Breast epithelium (tissue), 4 donors: ENCODE data around the gene EXOC3L1. TPM values are rescaled to one million over a fixed set of nuclear protein-coding genes. Genes with fewer than 3 reads are reported as not detected.
A peak's percentile ranks its signal among the peaks of the same experiment; 100 is the strongest.

ENCODE experiments used
- DNase-seq, 2 donors: peaks; one replicate each; pipeline ENCODE4 v3.0.0-alpha.2; 2019; ENCODE audit warnings: low spot score in 2 of 2
- H3K27ac ChIP-seq, 2 donors: fragments of 200-600 bp; sonication (generic) in 1 of 2; one replicate each; pipeline ENCODE4 v1.5.1; 2016 to 2019; ENCODE audit warnings: mild to moderate bottlenecking in 1 of 2
- H3K27me3 ChIP-seq, 2 donors: fragments of 200-600 bp; sonication (generic) in 1 of 2; one replicate each; pipeline versions ENCODE4 v1.5.1 to v1.6.0; 2017 to 2019; ENCODE audit warnings: control low read depth in 1 of 2, mild to moderate bottlenecking in 1 of 2
- H3K36me3 ChIP-seq: fragments of 200-600 bp; one replicate; pipeline ENCODE4 v1.5.1; 2019
- H3K4me1 ChIP-seq, 2 donors: fragments of 200-600 bp; sonication (generic); one replicate each; pipeline ENCODE4 v1.5.1; 2016 to 2019; ENCODE audit warnings: control low read depth in 1 of 2
- H3K4me3 ChIP-seq, 3 donors: fragments of 200-600 bp; sonication (generic); 1 replicate in 2 of 3; 2 replicates in 1 of 3; pipeline ENCODE4 v1.5.1; 2016 to 2019; ENCODE audit warnings: mild to moderate bottlenecking in 3 of 3, moderate library complexity in 2 of 3
- H3K9me3 ChIP-seq, 2 donors: fragments of 200-600 bp; sonication (generic) in 1 of 2; one replicate each; pipeline ENCODE4 v1.5.1; 2016 to 2019; ENCODE audit warnings: control low read depth in 1 of 2
- POLR2A ChIP-seq: fragments of 450-650 bp; IDR thresholded peaks from one replicate; pipeline ENCODE4 v1.6.1; 2016; ENCODE audit warnings: antibody characterized with exemption, mild to moderate bottlenecking, moderate library complexity
- POLR2AphosphoS5 ChIP-seq, 3 donors: sonication (generic); formaldehyde crosslinking; IDR thresholded peaks; one replicate each; pipeline ENCODE4 v1.6.1; 2017; ENCODE audit warnings: antibody characterized with exemption in 3 of 3
- intact Hi-C: fragments of 100-400 bp; cut with DNase I; formaldehyde crosslinking; loops from one replicate; pipeline ENCODE4 v1.15.1; 2023; ENCODE audit warnings: low total_unique reads
- total RNA-seq, 3 donors: library from RNA; depleted of rRNA; stranded (reverse); fragments of >200 nt; gene quantifications; one replicate each; pipeline ENCODE4 v1.1.0, GENCODE V29; 2016
- TF ChIP-seq, protein P1 (sequence below), 3 donors: fragments of 450-650 bp; IDR thresholded peaks; one replicate each; pipeline ENCODE4 v1.5.1; 2016 to 2017; ENCODE audit warnings: antibody characterized with exemption in 3 of 3, mild to moderate bottlenecking in 3 of 3, moderate library complexity in 3 of 3

Gene EXOC3L1
- total RNA-seq, 3 donors from 2014 or later: 1.1 to 3.6 (median 2.2) TPM

GRCh38 chr16:67164599-67165061, 25.3 kb downstream of the EXOC3L1 start, which contains the start of gene HSF4:
HSF4 (plus strand) TSS chr16:67164745; CDS start chr16:67164812, 67 bp downstream.
- intact Hi-C loops: no loop called here
- TF ChIP-seq POLR2A (no peak), POLR2AphosphoS5 (IDR thresholded peaks at IDR 0.05) (no peak)
- TF ChIP-seq, protein P1, sequence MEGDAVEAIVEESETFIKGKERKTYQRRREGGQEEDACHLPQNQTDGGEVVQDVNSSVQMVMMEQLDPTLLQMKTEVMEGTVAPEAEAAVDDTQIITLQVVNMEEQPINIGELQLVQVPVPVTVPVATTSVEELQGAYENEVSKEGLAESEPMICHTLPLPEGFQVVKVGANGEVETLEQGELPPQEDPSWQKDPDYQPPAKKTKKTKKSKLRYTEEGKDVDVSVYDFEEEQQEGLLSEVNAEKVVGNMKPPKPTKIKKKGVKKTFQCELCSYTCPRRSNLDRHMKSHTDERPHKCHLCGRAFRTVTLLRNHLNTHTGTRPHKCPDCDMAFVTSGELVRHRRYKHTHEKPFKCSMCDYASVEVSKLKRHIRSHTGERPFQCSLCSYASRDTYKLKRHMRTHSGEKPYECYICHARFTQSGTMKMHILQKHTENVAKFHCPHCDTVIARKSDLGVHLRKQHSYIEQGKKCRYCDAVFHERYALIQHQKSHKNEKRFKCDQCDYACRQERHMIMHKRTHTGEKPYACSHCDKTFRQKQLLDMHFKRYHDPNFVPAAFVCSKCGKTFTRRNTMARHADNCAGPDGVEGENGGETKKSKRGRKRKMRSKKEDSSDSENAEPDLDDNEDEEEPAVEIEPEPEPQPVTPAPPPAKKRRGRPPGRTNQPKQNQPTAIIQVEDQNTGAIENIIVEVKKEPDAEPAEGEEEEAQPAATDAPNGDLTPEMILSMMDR (IDR thresholded peaks at IDR 0.05): no peak
- H3K27ac ChIP-seq: peak within 1 kb of the TSS; percentile 52 to 82
- DNase-seq: no peak
- peaks cover 10 to 16% of the 10 kb centered on the region in 2 donors for H3K4me1 ChIP-seq
- no peaks in the 10 kb centered on the region for H3K9me3 ChIP-seq
- H3K27me3 ChIP-seq: no peaks in the 10 kb centered on the region
- no peaks in the 10 kb centered on the region for H3K36me3 ChIP-seq
- H3K4me3 ChIP-seq: peak within 1 kb of the TSS; percentile 42 to 70 (median 52)

GRCh38 chr16:67163999-67164558, 25.9 kb downstream of the EXOC3L1 start:
- Histone ChIP-seq H3K27ac (peak overlapping the region; percentile 52 to 82), H3K27me3 (no peaks in the 10 kb centered on the region), H3K4me3 (peak overlapping the region; percentile 42 to 70 (median 52)), H3K9me3 (no peaks in the 10 kb centered on the region), H3K4me1 (peaks cover 10 to 11% of the 10 kb centered on the region in 2 donors), H3K36me3 (no peaks in the 10 kb centered on the region)
- no peak for TF ChIP-seq POLR2A
- no peak for TF ChIP-seq POLR2AphosphoS5 (IDR thresholded peaks at IDR 0.05)
- TF ChIP-seq, protein P1 (IDR thresholded peaks at IDR 0.05): no peak
- intact Hi-C loops: no loop called here
- DNase-seq: no peak

- TF ChIP-seq, protein P1 (IDR thresholded peaks at IDR 0.05): no peak
- TF ChIP-seq POLR2A (no peak), POLR2AphosphoS5 (IDR thresholded peaks at IDR 0.05) (peak in 1 of 3 donors; percentile 20)
Observed at GRCh38 chr16:67163164-67163998, 26.6 kb downstream of the EXOC3L1 start.

GRCh38 chr16:67162506-67163163, 27.3 kb downstream of the EXOC3L1 start:
- TF ChIP-seq POLR2A: no peak
- TF ChIP-seq POLR2AphosphoS5 (IDR thresholded peaks at IDR 0.05): no peak
- no peak for DNase-seq
- H3K36me3 ChIP-seq: no peaks in the 10 kb centered on the region
- peak overlapping the region; percentile 42 to 70 (median 52) for H3K4me3 ChIP-seq
- H3K4me1 ChIP-seq: peaks cover 10 to 11% of the 10 kb centered on the region in 2 donors
- intact Hi-C loops: no loop called here
- H3K27me3 ChIP-seq: no peaks in the 10 kb centered on the region
- peak overlapping the region in 1 of 2 donors; percentile 19 for H3K27ac ChIP-seq
- no peaks in the 10 kb centered on the region for H3K9me3 ChIP-seq

More at GRCh38 chr16:67163164-67163998, 26.6 kb downstream of the EXOC3L1 start:
- intact Hi-C loops: no loop called here
- Histone ChIP-seq H3K27me3 (no peaks in the 10 kb centered on the region), H3K27ac (peak overlapping the region; percentile 52 to 82), H3K36me3 (no peaks in the 10 kb centered on the region), H3K9me3 (no peaks in the 10 kb centered on the region), H3K4me1 (peaks cover 10 to 11% of the 10 kb centered on the region in 2 donors), H3K4me3 (peak overlapping the region; percentile 42 to 70 (median 52))
- no peak for DNase-seq

GRCh38 chr16:67161595-67162058, 28.3 kb downstream of the EXOC3L1 start:
- H3K4me3 ChIP-seq: peak overlapping the region in 2 of 3 donors; percentile 80 to 96
- no peaks in the 10 kb centered on the region for H3K36me3 ChIP-seq
- TF ChIP-seq, protein P1 (IDR thresholded peaks at IDR 0.05): no peak
- TF ChIP-seq POLR2A: no peak
- TF ChIP-seq POLR2AphosphoS5 (IDR thresholded peaks at IDR 0.05): no peak
- DNase-seq: no peak
- peaks cover 10 to 11% of the 10 kb centered on the region in 2 donors for H3K4me1 ChIP-seq
- H3K27ac ChIP-seq: no peak overlapping the region
- intact Hi-C loops: no loop called here
- H3K27me3 ChIP-seq: no peaks in the 10 kb centered on the region
- no peaks in the 10 kb centered on the region for H3K9me3 ChIP-seq
